Ishikawa (cell line): Measurements from ENCODE around the gene ILKAP.

Source experiments
- CEBPB ChIP-seq: IDR thresholded peaks from 2 replicates; pipeline ENCODE4 v1.6.1; 2012
- CREB1 ChIP-seq: IDR thresholded peaks from 2 replicates; pipeline ENCODE4 v1.6.1; 2012; ENCODE audit warnings: low read depth
- EGR1 ChIP-seq: IDR thresholded peaks from 2 replicates; pipeline ENCODE4 v1.6.1; 2012
- EP300 ChIP-seq: IDR thresholded peaks from 2 replicates; pipeline ENCODE4 v1.6.1; 2012; ENCODE audit warnings: borderline replicate concordance
- FOXM1 ChIP-seq: IDR thresholded peaks from 2 replicates; pipeline ENCODE4 v1.6.1; 2012; ENCODE audit warnings: low read depth, borderline replicate concordance
- NFIC ChIP-seq: IDR thresholded peaks from 2 replicates; pipeline ENCODE4 v1.6.1; 2012
- RAD21 ChIP-seq: IDR thresholded peaks from 2 replicates; pipeline ENCODE4 v1.6.1; 2012; ENCODE audit warnings: low read depth
- TAF1 ChIP-seq: IDR thresholded peaks from 2 replicates; pipeline ENCODE4 v1.6.1; 2012; ENCODE audit warnings: low read depth, mild to moderate bottlenecking
- TCF12 ChIP-seq: IDR thresholded peaks from 2 replicates; pipeline ENCODE4 v1.6.1; 2012; ENCODE audit warnings: low read depth
- TEAD4 ChIP-seq: IDR thresholded peaks from 2 replicates; pipeline ENCODE4 v1.6.1; 2012
- YY1 ChIP-seq: IDR thresholded peaks from 2 replicates; pipeline ENCODE4 v1.6.1; 2012; ENCODE audit warnings: low read depth
- ZBTB7A ChIP-seq: IDR thresholded peaks from 2 replicates; pipeline ENCODE4 v1.6.1; 2012; ENCODE audit warnings: low read depth
- TF ChIP-seq, protein P1 (sequence below): IDR thresholded peaks from 2 replicates; pipeline ENCODE4 v1.6.1; 2012
- TF ChIP-seq, protein P2 (sequence below): IDR thresholded peaks from 2 replicates; pipeline ENCODE4 v1.6.1; 2012
- TF ChIP-seq, protein P3 (sequence below): IDR thresholded peaks from 2 replicates; pipeline ENCODE4 v1.6.1; 2012; ENCODE audit warnings: low read depth, mild to moderate bottlenecking

ILKAP gene

DNA sequence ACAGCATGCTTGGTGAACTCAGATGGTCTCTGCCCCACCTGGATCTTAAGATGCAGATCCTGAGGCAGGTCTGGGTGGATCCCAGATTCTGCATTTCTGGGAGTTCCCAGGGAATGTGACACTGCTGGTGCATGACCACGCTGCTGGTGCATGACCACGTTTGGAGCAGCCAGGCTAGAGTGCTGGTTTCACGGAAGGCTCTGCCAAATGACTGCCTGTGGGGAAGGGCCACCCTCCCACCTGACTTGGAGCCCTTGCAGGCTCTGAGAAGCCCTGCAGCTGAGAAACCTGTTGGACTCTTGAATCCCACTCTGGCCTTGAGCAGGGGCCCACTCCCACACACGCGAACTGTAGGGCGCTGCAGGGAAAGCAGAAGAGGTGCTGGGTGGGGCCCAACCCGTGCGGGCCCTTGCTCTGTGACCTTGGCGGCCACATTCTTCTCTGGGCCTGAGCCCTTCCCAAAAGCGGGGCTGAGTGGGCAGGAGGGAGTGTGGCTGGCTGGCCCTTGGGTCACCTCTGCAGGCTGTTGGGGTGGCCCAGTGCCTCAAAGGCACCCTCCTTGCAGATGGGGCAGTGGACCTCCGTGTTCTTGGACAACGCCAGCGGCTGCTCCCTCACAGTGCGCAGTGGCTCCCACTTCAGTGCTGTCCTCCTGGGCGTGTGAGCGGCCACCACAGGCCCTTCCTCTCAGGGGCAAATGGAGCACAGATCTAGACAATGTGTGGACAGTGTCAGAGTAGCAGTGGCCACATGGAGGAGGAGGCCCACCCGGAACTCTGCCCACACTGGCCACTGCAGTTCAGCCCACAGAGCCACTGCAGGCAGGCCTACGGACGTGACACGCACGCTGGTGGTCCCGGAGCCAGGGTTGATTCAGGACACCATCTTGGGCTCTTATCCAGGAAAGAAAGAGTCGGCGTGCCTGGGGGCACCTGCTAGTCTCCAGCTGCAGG lies 36.8 kb downstream of the ILKAP start:
- no peak for TF ChIP-seq RAD21
- TF ChIP-seq EGR1, result no peak
- TF ChIP-seq FOXM1, result no peak
- peak; percentile 69 for TF ChIP-seq TEAD4
- TF ChIP-seq NFIC, result peak; percentile 37; the same call in 1 of the 2 replicates
- TF ChIP-seq TAF1, result no peak
- TF ChIP-seq, protein P1, sequence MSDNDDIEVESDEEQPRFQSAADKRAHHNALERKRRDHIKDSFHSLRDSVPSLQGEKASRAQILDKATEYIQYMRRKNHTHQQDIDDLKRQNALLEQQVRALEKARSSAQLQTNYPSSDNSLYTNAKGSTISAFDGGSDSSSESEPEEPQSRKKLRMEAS, result peak; percentile 69
- no peak for TF ChIP-seq YY1
- peak; percentile 70 for TF ChIP-seq TCF12
- TF ChIP-seq, protein P2, sequence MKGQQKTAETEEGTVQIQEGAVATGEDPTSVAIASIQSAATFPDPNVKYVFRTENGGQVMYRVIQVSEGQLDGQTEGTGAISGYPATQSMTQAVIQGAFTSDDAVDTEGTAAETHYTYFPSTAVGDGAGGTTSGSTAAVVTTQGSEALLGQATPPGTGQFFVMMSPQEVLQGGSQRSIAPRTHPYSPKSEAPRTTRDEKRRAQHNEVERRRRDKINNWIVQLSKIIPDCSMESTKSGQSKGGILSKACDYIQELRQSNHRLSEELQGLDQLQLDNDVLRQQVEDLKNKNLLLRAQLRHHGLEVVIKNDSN, result no peak
- peak; percentile 73; the same call in 1 of the 2 replicates for TF ChIP-seq EP300
- TF ChIP-seq CREB1, result no peak
- TF ChIP-seq ZBTB7A, result no peak
- TF ChIP-seq CEBPB, result no peak
- TF ChIP-seq, protein P3, sequence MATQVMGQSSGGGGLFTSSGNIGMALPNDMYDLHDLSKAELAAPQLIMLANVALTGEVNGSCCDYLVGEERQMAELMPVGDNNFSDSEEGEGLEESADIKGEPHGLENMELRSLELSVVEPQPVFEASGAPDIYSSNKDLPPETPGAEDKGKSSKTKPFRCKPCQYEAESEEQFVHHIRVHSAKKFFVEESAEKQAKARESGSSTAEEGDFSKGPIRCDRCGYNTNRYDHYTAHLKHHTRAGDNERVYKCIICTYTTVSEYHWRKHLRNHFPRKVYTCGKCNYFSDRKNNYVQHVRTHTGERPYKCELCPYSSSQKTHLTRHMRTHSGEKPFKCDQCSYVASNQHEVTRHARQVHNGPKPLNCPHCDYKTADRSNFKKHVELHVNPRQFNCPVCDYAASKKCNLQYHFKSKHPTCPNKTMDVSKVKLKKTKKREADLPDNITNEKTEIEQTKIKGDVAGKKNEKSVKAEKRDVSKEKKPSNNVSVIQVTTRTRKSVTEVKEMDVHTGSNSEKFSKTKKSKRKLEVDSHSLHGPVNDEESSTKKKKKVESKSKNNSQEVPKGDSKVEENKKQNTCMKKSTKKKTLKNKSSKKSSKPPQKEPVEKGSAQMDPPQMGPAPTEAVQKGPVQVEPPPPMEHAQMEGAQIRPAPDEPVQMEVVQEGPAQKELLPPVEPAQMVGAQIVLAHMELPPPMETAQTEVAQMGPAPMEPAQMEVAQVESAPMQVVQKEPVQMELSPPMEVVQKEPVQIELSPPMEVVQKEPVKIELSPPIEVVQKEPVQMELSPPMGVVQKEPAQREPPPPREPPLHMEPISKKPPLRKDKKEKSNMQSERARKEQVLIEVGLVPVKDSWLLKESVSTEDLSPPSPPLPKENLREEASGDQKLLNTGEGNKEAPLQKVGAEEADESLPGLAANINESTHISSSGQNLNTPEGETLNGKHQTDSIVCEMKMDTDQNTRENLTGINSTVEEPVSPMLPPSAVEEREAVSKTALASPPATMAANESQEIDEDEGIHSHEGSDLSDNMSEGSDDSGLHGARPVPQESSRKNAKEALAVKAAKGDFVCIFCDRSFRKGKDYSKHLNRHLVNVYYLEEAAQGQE, result no peak

DNA sequence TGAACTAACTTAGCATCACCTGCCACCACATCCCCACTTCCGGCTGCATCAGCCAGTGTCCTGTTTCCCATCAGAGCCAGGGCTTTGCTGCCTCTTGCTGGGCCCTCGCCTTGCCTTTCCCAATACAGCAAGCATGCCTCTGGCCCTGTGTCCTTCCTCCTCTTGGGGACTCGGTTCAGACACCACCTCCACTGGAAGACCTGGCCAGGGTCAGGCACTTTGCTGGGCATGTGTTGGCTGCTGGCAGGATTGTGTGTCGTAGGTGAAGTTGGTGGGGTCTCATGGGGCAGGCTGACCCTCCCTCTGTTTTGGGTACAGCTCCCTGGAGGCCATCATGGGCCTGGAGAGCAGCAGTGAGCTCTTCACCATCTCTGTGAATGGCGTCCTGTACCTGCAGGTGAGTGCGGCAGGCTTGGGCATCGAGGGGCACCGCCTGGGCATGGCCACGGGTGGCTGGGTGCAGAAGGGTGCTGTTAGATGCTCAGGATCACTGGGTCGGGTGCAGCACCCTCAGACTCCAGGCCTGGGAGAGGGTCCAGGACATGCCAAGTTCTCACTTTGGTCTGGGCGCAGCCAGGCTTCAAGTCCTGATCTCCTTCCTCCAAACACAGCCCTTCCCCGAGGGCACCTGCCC lies 38.1 kb downstream of the ILKAP start:
- no peak for TF ChIP-seq NFIC
- no peak for TF ChIP-seq CREB1
- TF ChIP-seq, protein P2, result no peak
- TF ChIP-seq EGR1, result no peak
- no peak for TF ChIP-seq TEAD4

DNA sequence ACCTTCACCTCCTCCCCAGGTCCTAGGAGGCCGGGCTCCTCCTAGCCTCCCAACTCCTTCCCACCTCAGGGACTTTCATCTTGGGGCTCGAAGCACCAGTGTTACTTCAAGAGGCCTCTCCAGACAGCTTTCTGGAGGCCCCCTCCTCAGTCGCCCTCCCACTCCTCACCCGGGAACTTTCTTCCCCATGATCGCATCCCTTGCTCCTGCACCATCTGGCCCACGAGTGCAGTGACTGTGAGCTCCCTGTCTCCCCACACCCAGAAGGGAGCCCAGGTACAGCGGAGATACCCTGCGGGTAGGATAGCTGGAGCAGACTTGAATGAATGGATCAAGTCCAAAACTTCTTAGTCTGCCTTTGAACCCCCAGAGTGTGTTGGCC lies 38.6 kb downstream of the ILKAP start:
- TF ChIP-seq RAD21 (no peak), EP300 (no peak), FOXM1 (no peak), TCF12 (no peak), TAF1 (no peak), YY1 (no peak), EGR1 (no peak), TEAD4 (no peak), ZBTB7A (no peak), CREB1 (no peak), NFIC (no peak), CEBPB (no peak)
- TF ChIP-seq, protein P3, result no peak
- TF ChIP-seq, protein P1, result no peak
- TF ChIP-seq, protein P2, result no peak

DNA sequence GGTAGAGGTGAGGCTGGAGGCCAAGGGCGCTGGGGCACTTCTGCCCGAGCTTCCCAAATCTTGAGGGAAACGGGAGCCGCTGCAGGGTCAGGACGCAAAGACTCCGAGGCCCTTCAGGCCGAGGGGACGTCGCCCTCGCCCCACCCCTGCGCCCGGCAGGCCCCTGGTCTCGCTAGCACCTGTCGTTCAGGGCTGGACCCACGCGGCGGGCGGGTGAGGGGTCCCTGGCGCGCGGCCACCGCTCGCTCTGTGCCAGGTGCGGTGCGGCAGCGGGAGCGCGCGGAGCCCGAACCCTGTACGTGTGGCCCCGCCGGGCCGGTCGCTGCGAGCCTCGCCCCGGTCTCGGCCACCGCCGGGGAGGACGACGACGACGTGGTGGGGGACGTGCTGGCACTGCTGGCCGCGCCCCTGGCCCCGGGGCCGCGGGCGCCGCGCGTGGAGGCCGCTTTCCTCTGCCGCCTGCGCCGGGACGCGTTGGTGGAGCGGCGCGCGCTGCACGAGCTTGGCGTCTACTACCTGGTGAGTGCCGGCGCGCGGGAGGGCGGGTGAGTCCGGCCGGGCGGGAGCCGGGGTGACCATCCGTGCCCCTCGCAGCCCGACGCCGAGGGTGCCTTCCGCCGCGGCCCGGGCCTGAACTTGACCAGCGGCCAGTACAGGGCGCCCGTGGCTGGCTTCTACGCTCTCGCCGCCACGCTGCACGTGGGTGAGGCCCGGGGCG lies 39.9 kb downstream of the ILKAP start:
- TF ChIP-seq, protein P2, result no peak
- TF ChIP-seq TCF12 (no peak), NFIC (no peak), RAD21 (no peak), YY1 (no peak), EP300 (no peak), FOXM1 (no peak), TEAD4 (no peak), CREB1 (no peak), EGR1 (no peak), TAF1 (no peak)
- TF ChIP-seq, protein P3, result no peak
